GM10266 (cell line): Measurements from ENCODE around the gene CBFA2T2.

Experiments used
- DNase-seq: peaks from one replicate; pipeline ENCODE4 v3.0.0; 2012; ENCODE audit errors: extremely low spot score
- CTCF ChIP-seq: IDR thresholded peaks from 2 replicates; pipeline ENCODE4 v1.5.1; 2012; ENCODE audit warnings: mild to moderate bottlenecking, low read depth; ENCODE audit not compliant: control insufficient read depth, insufficient read depth; ENCODE audit errors: missing control alignments

Gene CBFA2T2

DNA sequence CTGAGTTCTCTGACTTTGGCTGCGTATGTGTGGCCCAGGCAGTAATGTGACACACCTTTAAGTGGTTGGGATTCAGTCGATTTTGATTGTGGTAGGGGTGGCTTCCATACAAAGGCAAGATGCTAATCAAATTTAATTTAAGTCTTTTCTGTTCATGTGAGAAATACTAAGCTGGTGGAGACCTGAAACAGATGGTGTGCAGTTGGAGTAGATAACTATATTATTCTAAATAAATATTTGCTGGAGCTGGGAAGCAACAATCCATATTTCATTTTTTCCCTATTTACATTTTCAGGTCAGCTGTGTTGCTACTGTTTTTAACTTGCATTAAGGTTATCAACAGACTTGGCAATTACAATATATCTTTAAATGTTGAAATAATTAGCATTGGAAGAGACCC lies 104.8 kb downstream of the CBFA2T2 start:
- TF ChIP-seq CTCF, result no peak
- no peak for DNase-seq

- no peak for TF ChIP-seq CTCF
- no peak for DNase-seq
Observed at GRCh38 chr20:33600414-33600813, 110.5 kb downstream of the CBFA2T2 start.

- no peak for TF ChIP-seq CTCF
- no peak for DNase-seq
Observed at GRCh38 chr20:33600981-33601380, 111.1 kb downstream of the CBFA2T2 start.

GRCh38 chr20:33601861-33602260 lies 112.0 kb downstream of the CBFA2T2 start:
- TF ChIP-seq CTCF, result no peak
- DNase-seq, result no peak

DNA sequence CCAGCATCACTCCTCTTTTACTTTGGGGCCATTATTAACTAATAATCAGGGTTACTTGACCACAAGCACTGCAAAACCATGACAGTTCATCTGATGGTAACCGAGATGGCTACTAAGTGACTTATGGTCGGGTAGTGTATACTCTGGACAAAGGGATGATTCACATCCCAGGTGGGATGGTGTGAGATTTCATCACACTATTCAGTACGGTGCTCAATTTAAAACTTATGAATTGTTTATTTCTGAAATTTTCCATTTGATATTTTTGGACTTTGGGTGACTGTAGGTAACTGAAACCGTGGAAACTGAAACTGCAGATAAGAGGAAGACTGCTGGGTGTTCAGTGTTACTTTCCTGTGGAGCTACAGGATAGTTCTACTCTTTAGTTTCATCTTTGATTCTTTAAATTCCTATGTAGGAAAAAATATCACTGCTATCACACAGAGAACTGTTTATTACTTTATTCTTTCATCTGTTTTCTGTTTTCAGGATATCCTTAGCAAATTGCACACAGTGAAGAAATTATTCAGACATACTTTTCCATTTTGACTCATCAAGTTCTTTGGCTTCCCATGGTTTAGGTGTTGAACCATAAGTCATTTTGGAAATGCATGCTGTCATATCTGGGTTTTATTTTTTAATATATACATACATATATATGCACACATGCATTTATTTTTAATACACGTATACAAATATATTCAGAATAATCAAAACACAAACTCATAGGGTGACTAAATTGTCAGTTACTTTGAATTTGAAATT lies 113.1 kb downstream of the CBFA2T2 start:
- no peak for TF ChIP-seq CTCF
- no peak for DNase-seq

GRCh38 chr20:33604084-33604990 lies 114.4 kb downstream of the CBFA2T2 start:
- no peak for DNase-seq
- TF ChIP-seq CTCF, result no peak

- no peak for TF ChIP-seq CTCF
- no peak for DNase-seq
Observed at GRCh38 chr20:33604991-33605370, 115.1 kb downstream of the CBFA2T2 start.
